ENCODE results near the gene TEX48.

DNA sequence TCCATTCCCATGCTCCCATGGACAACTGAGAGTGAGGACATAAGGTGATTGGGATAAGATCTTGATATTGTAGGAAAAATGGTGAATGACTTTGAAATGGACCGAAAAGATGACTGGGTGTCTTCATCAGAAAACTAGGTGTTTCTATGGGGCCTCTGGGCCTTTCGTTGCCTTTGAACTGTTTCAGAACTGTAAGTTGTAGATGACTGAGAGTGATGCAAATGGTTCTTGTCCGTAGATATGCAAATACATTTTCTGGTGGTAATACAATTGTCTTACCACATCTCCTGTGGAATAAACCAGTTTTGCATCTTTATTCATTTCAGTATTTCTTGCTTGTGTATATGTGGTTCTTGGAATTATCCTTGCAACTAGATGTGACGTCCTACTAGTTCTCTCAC, 16.0 kb upstream of the TEX48 start:
- TF ChIP-seq CTCF (IDR thresholded peaks at IDR 0.05; ENCODE audit: low read depth, low read length) (no peak), POLR2A (IDR thresholded peaks at IDR 0.05; ENCODE audit: extremely low read depth, insufficient read length) (no peak)
- TF ChIP-seq, protein P1, sequence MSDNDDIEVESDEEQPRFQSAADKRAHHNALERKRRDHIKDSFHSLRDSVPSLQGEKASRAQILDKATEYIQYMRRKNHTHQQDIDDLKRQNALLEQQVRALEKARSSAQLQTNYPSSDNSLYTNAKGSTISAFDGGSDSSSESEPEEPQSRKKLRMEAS (IDR thresholded peaks at IDR 0.05; ENCODE audit: low read depth, low read length) = no peak

Measured in NB4 (cell line).